PC-3 (cell line): Measurements from ENCODE around the gene GIGYF2. TPM values are rescaled to one million over a fixed set of nuclear protein-coding genes. Genes with fewer than 3 reads are reported as not detected.

Experiments
- ATAC-seq: fragments of 200-7000 bp; cut with Tn5 transposase; 2 replicates; pipeline ENCODE4 v1.9.1; 2020; ENCODE audit warnings: mild to moderate bottlenecking, moderate library complexity
- BruUV-seq: library from RNA; stranded (reverse); fragments of 400-500 nt; replicated peaks from 2 replicates; lab custom pipeline; 2021; lab: Mats Ljungman, UMichigan
- CTCF ChIA-PET: fragments of 300-600 bp; sonication (Branson Sonifier 250); formaldehyde crosslinking; loops from one replicate; lab custom pipeline; 2022; ENCODE audit warnings: antibody characterized with exemption; lab: Charles Lee
- POLR2A ChIA-PET: fragments of 300-600 bp; sonication (Branson Sonifier 250); formaldehyde crosslinking; loops from one replicate; lab custom pipeline; 2022; ENCODE audit warnings: antibody characterized with exemption; ENCODE audit not compliant: unreplicated experiment; lab: Charles Lee
- DNase-seq: peaks from one replicate; pipeline ENCODE4 v3.0.0-alpha.2; 2015
- H2AFZ ChIP-seq: fragments of 300-600 bp; sonication (generic); 2 replicates; pipeline ENCODE4 v1.6.0; 2016; ENCODE audit warnings: antibody characterized with exemption, low read length
- H3F3A ChIP-seq: fragments of 300-600 bp; sonication (generic); one replicate; pipeline ENCODE4 v1.6.0; 2017; ENCODE audit warnings: antibody characterized with exemption, low read length, control low read depth, mild to moderate bottlenecking; ENCODE audit not compliant: unreplicated experiment
- H3K27ac ChIP-seq: fragments of 300-600 bp; sonication (generic); 2 replicates; pipeline ENCODE4 v1.5.1; 2016; ENCODE audit warnings: mild to moderate bottlenecking, low read length
- H3K27me3 ChIP-seq: fragments of 300-600 bp; sonication (generic); 2 replicates; pipeline ENCODE4 v1.6.1; 2016; ENCODE audit warnings: low read length, mixed read lengths
- H3K36me3 ChIP-seq: fragments of 300-600 bp; sonication (generic); 2 replicates; pipeline ENCODE4 v1.6.1; 2016; ENCODE audit warnings: low read depth, mixed run types, low read length, mixed read lengths
- H3K4me1 ChIP-seq: fragments of 300-600 bp; sonication (generic); 2 replicates; pipeline ENCODE4 v1.5.1; 2016; ENCODE audit warnings: low read length; ENCODE audit not compliant: insufficient read depth
- H3K4me2 ChIP-seq: fragments of 300-600 bp; sonication (generic); 2 replicates; pipeline ENCODE4 v1.6.0; 2016; ENCODE audit warnings: low read length
- H3K4me3 ChIP-seq: fragments of 300-600 bp; sonication (generic); 2 replicates; pipeline ENCODE4 v1.5.1; 2016; ENCODE audit warnings: mild to moderate bottlenecking, low read length, mixed read lengths
- H3K79me2 ChIP-seq: fragments of 300-600 bp; sonication (generic); 2 replicates; pipeline ENCODE4 v1.6.1; 2017; ENCODE audit warnings: low read length, mixed read lengths
- H3K9ac ChIP-seq: fragments of 300-600 bp; sonication (generic); 2 replicates; pipeline ENCODE4 v1.6.0; 2016; ENCODE audit warnings: mild to moderate bottlenecking, low read length
- H3K9me2 ChIP-seq: fragments of 300-600 bp; sonication (generic); replicated peaks from 2 replicates; pipeline ENCODE4 v1.6.1; 2016; ENCODE audit warnings: mixed run types, low read length, mixed read lengths
- H3K9me3 ChIP-seq: fragments of 300-600 bp; sonication (generic); 2 replicates; pipeline ENCODE4 v1.6.1; 2016; ENCODE audit warnings: low read length, mixed read lengths
- H4K20me1 ChIP-seq: fragments of 300-600 bp; sonication (generic); 2 replicates; pipeline ENCODE4 v1.6.1; 2016; ENCODE audit warnings: low read length, mixed read lengths
- CTCF ChIP-seq: fragments of 300-600 bp; sonication (generic); conservative IDR thresholded peaks from 2 replicates; pipeline ENCODE4 v1.5.1; 2017; ENCODE audit warnings: antibody characterized with exemption, low read depth, mild to moderate bottlenecking, low read length
- EZH2 ChIP-seq: fragments of 300-600 bp; sonication (generic); IDR thresholded peaks from one replicate; pipeline ENCODE4 v1.6.1; 2017; ENCODE audit warnings: antibody characterized with exemption, mild to moderate bottlenecking, low read length; ENCODE audit not compliant: unreplicated experiment
- EZH2phosphoT487 ChIP-seq: fragments of 300-600 bp; sonication (generic); IDR thresholded peaks from 2 replicates; pipeline ENCODE4 v1.6.1; 2018; ENCODE audit warnings: mild to moderate bottlenecking, antibody characterized with exemption, low read length, borderline replicate concordance
- intact Hi-C: fragments of 100-400 bp; cut with micrococcal nuclease; formaldehyde crosslinking; loops from 2 replicates; pipeline ENCODE4 v1.9.0; 2023
- total RNA-seq: library from RNA; depleted of rRNA; stranded (reverse); fragments of >200 nt; gene quantifications from 2 replicates; pipeline ENCODE4 v1.2.3, GENCODE V29; 2014

GIGYF2 gene
- total RNA-seq, 1 experiment from 2014 or later, result 41.3 TPM

GRCh38 chr2:232652505-232652851 is 44.7 kb upstream of the GIGYF2 start:
- no peak for ATAC-seq
- no peak overlapping the region for H3K4me2 ChIP-seq
- POLR2A ChIA-PET, result no interaction called here
- no peaks in the 10 kb centered on the region for H4K20me1 ChIP-seq
- no peaks in the 10 kb centered on the region for H3K36me3 ChIP-seq
- H3K27ac ChIP-seq, result no peak overlapping the region
- TF ChIP-seq CTCF, result no peak
- TF ChIP-seq EZH2, result no peak
- no peak for TF ChIP-seq EZH2phosphoT487
- H3K9me3 ChIP-seq, result no peaks in the 10 kb centered on the region
- H3K9me2 ChIP-seq, result no peaks in the 10 kb centered on the region
- no peak overlapping the region for H2AFZ ChIP-seq
- no TSS peak for BruUV-seq
- no peaks in the 10 kb centered on the region for H3F3A ChIP-seq
- no peak for DNase-seq
- intact Hi-C loops, result no loop called here
- no peaks in the 10 kb centered on the region for H3K27me3 ChIP-seq
- CTCF ChIA-PET, result no interaction called here
- no peak overlapping the region for H3K4me3 ChIP-seq
- no peaks in the 10 kb centered on the region for H3K4me1 ChIP-seq
- no peaks in the 10 kb centered on the region for H3K79me2 ChIP-seq
- H3K9ac ChIP-seq, result no peak overlapping the region

- Histone ChIP-seq H3K4me2 (no peak overlapping the region), H3K27me3 (no peaks in the 10 kb centered on the region), H4K20me1 (no peaks in the 10 kb centered on the region), H3K27ac (no peak overlapping the region), H3F3A (no peaks in the 10 kb centered on the region), H3K9me2 (no peaks in the 10 kb centered on the region), H3K79me2 (no peaks in the 10 kb centered on the region), H3K36me3 (no peaks in the 10 kb centered on the region), H3K4me1 (no peaks in the 10 kb centered on the region), H2AFZ (no peak overlapping the region), H3K9me3 (no peaks in the 10 kb centered on the region), H3K9ac (no peak overlapping the region), H3K4me3 (no peak overlapping the region)
- DNase-seq (no peak), ATAC-seq (no peak)
- intact Hi-C loops, result no loop called here
- POLR2A ChIA-PET, result no interaction called here
- TF ChIP-seq EZH2phosphoT487 (no peak), EZH2 (no peak), CTCF (no peak)
- no TSS peak for BruUV-seq
- CTCF ChIA-PET, result no interaction called here
Observed at GRCh38 chr2:232653441-232653840, 43.7 kb upstream of the GIGYF2 start.

- H3K9ac ChIP-seq, result no peak overlapping the region
- H3K36me3 ChIP-seq, result no peaks in the 10 kb centered on the region
- DNase-seq, result no peak
- H2AFZ ChIP-seq, result no peak overlapping the region
- ChIA-PET POLR2A (no interaction called here), CTCF (no interaction called here)
- ATAC-seq, result no peak
- TF ChIP-seq EZH2phosphoT487 (no peak), CTCF (no peak), EZH2 (no peak)
- H3K9me2 ChIP-seq, result no peaks in the 10 kb centered on the region
- no peaks in the 10 kb centered on the region for H3K4me1 ChIP-seq
- H3F3A ChIP-seq, result no peaks in the 10 kb centered on the region
- no TSS peak for BruUV-seq
- H3K9me3 ChIP-seq, result no peaks in the 10 kb centered on the region
- H3K4me3 ChIP-seq, result no peak overlapping the region
- H3K27ac ChIP-seq, result no peak overlapping the region
- no peaks in the 10 kb centered on the region for H3K27me3 ChIP-seq
- no peak overlapping the region for H3K4me2 ChIP-seq
- intact Hi-C loops, result no loop called here
- H4K20me1 ChIP-seq, result no peaks in the 10 kb centered on the region
- no peaks in the 10 kb centered on the region for H3K79me2 ChIP-seq
Observed at GRCh38 chr2:232655392-232655791, 41.7 kb upstream of the GIGYF2 start.
